ENCODE results near the gene LAX1.
"Not testable (repeated sequence)": the region's sequence is repeated elsewhere in the genome, so short reads cannot be mapped to it uniquely, and the experiment has no call there.

Gene LAX1

GRCh38 chr1:203754455-203754864, 10.5 kb upstream of the LAX1 start:
- Histone ChIP-seq H2AFZ (ENCODE audit: low read depth, low read length) (no peak overlapping the region), H3K9me3 (ENCODE audit: low read length) (no peaks in the 10 kb centered on the region), H3K36me3 (ENCODE audit: insufficient read depth, low read length) (no peaks in the 10 kb centered on the region), H3K4me3 (ENCODE audit: low read length) (no peak overlapping the region), H3K4me1 (ENCODE audit: insufficient read depth, low read length) (no peaks in the 10 kb centered on the region), H3K27me3 (ENCODE audit: insufficient read depth, low read length) (no peaks in the 10 kb centered on the region)

GRCh38 chr1:203756036-203756435, 8.9 kb upstream of the LAX1 start:
- H3K4me3 ChIP-seq (ENCODE audit: low read length): no peak overlapping the region
- no peaks in the 10 kb centered on the region for H3K9me3 ChIP-seq (ENCODE audit: low read length)
- H2AFZ ChIP-seq (ENCODE audit: low read depth, low read length): no peak overlapping the region
- peaks cover 11% of the 10 kb centered on the region for H3K4me1 ChIP-seq (ENCODE audit: insufficient read depth, low read length)
- H3K36me3 ChIP-seq (ENCODE audit: insufficient read depth, low read length): no peaks in the 10 kb centered on the region
- H3K27me3 ChIP-seq (ENCODE audit: insufficient read depth, low read length): no peaks in the 10 kb centered on the region

GRCh38 chr1:203758749-203759148, 6.2 kb upstream of the LAX1 start:
- not testable (repeated sequence) for H3K9me3 ChIP-seq (ENCODE audit: low read length); H3K4me3 ChIP-seq (ENCODE audit: low read length); H3K36me3 ChIP-seq (ENCODE audit: insufficient read depth, low read length); H2AFZ ChIP-seq (ENCODE audit: low read depth, low read length); H3K27me3 ChIP-seq (ENCODE audit: insufficient read depth, low read length)
- H3K4me1 ChIP-seq (ENCODE audit: insufficient read depth, low read length): peaks cover 11% of the 10 kb centered on the region

- Histone ChIP-seq H3K9me3 (ENCODE audit: low read length) (no peaks in the 10 kb centered on the region), H3K27me3 (ENCODE audit: insufficient read depth, low read length) (no peaks in the 10 kb centered on the region), H3K36me3 (ENCODE audit: insufficient read depth, low read length) (no peaks in the 10 kb centered on the region), H2AFZ (ENCODE audit: low read depth, low read length) (no peak overlapping the region), H3K4me1 (ENCODE audit: insufficient read depth, low read length) (peaks cover 11% of the 10 kb centered on the region), H3K4me3 (ENCODE audit: low read length) (no peak overlapping the region)
Measured at GRCh38 chr1:203760506-203760905, 4.5 kb upstream of the LAX1 start.

GRCh38 chr1:203761958-203762357, 3.0 kb upstream of the LAX1 start:
- H3K9me3 ChIP-seq (ENCODE audit: low read length); H3K27me3 ChIP-seq (ENCODE audit: insufficient read depth, low read length); H3K36me3 ChIP-seq (ENCODE audit: insufficient read depth, low read length); H2AFZ ChIP-seq (ENCODE audit: low read depth, low read length); H3K4me3 ChIP-seq (ENCODE audit: low read length): not testable (repeated sequence)
- peaks cover 11% of the 10 kb centered on the region for H3K4me1 ChIP-seq (ENCODE audit: insufficient read depth, low read length)

- Histone ChIP-seq H3K36me3 (ENCODE audit: insufficient read depth, low read length) (no peaks in the 10 kb centered on the region), H3K4me3 (ENCODE audit: low read length) (no peak overlapping the region), H3K9me3 (ENCODE audit: low read length) (no peaks in the 10 kb centered on the region), H2AFZ (ENCODE audit: low read depth, low read length) (no peak overlapping the region), H3K27me3 (ENCODE audit: insufficient read depth, low read length) (peaks cover 3% of the 10 kb centered on the region), H3K4me1 (ENCODE audit: insufficient read depth, low read length) (peaks cover 11% of the 10 kb centered on the region)
Measured at GRCh38 chr1:203763505-203763904, 1.5 kb upstream of the LAX1 start.

GRCh38 chr1:203764105-203765028, 616 bp upstream of the LAX1 start:
- no peaks in the 10 kb centered on the region for H3K36me3 ChIP-seq (ENCODE audit: insufficient read depth, low read length)
- no peak overlapping the region for H2AFZ ChIP-seq (ENCODE audit: low read depth, low read length)
- H3K4me1 ChIP-seq (ENCODE audit: insufficient read depth, low read length): peaks cover 11% of the 10 kb centered on the region
- peaks cover 3% of the 10 kb centered on the region for H3K27me3 ChIP-seq (ENCODE audit: insufficient read depth, low read length)
- H3K9me3 ChIP-seq (ENCODE audit: low read length): no peaks in the 10 kb centered on the region
- no peak overlapping the region for H3K4me3 ChIP-seq (ENCODE audit: low read length)

- H3K9me3 ChIP-seq (ENCODE audit: low read length): no peaks in the 10 kb centered on the region
- H3K4me1 ChIP-seq (ENCODE audit: insufficient read depth, low read length): peaks cover 2% of the 10 kb centered on the region
- no peaks in the 10 kb centered on the region for H3K36me3 ChIP-seq (ENCODE audit: insufficient read depth, low read length)
- no peak overlapping the region for H3K4me3 ChIP-seq (ENCODE audit: low read length)
- H3K27me3 ChIP-seq (ENCODE audit: insufficient read depth, low read length): peaks cover 3% of the 10 kb centered on the region
- H2AFZ ChIP-seq (ENCODE audit: low read depth, low read length): no peak overlapping the region
Measured at GRCh38 chr1:203768256-203768655, 3.3 kb downstream of the LAX1 start.

- peaks cover 3% of the 10 kb centered on the region for H3K27me3 ChIP-seq (ENCODE audit: insufficient read depth, low read length)
- no peak overlapping the region for H2AFZ ChIP-seq (ENCODE audit: low read depth, low read length)
- no peak overlapping the region for H3K4me3 ChIP-seq (ENCODE audit: low read length)
- H3K4me1 ChIP-seq (ENCODE audit: insufficient read depth, low read length): peaks cover 2% of the 10 kb centered on the region
- no peaks in the 10 kb centered on the region for H3K36me3 ChIP-seq (ENCODE audit: insufficient read depth, low read length)
- no peaks in the 10 kb centered on the region for H3K9me3 ChIP-seq (ENCODE audit: low read length)
Measured at GRCh38 chr1:203769505-203770343, 4.7 kb downstream of the LAX1 start.

GRCh38 chr1:203771901-203772301, 6.9 kb downstream of the LAX1 start:
- H3K4me3 ChIP-seq (ENCODE audit: low read length): no peak overlapping the region
- peaks cover 2% of the 10 kb centered on the region for H3K4me1 ChIP-seq (ENCODE audit: insufficient read depth, low read length)
- no peaks in the 10 kb centered on the region for H3K27me3 ChIP-seq (ENCODE audit: insufficient read depth, low read length)
- H3K36me3 ChIP-seq (ENCODE audit: insufficient read depth, low read length): no peaks in the 10 kb centered on the region
- no peaks in the 10 kb centered on the region for H3K9me3 ChIP-seq (ENCODE audit: low read length)
- H2AFZ ChIP-seq (ENCODE audit: low read depth, low read length): no peak overlapping the region

GRCh38 chr1:203772836-203773235, 7.9 kb downstream of the LAX1 start:
- H2AFZ ChIP-seq (ENCODE audit: low read depth, low read length): no peak overlapping the region
- no peaks in the 10 kb centered on the region for H3K36me3 ChIP-seq (ENCODE audit: insufficient read depth, low read length)
- no peak overlapping the region for H3K4me3 ChIP-seq (ENCODE audit: low read length)
- H3K4me1 ChIP-seq (ENCODE audit: insufficient read depth, low read length): peaks cover 2% of the 10 kb centered on the region
- no peaks in the 10 kb centered on the region for H3K9me3 ChIP-seq (ENCODE audit: low read length)
- H3K27me3 ChIP-seq (ENCODE audit: insufficient read depth, low read length): no peaks in the 10 kb centered on the region

- H3K4me1 ChIP-seq (ENCODE audit: insufficient read depth, low read length): no peaks in the 10 kb centered on the region
- no peak overlapping the region for H3K4me3 ChIP-seq (ENCODE audit: low read length)
- no peaks in the 10 kb centered on the region for H3K36me3 ChIP-seq (ENCODE audit: insufficient read depth, low read length)
- no peak overlapping the region for H2AFZ ChIP-seq (ENCODE audit: low read depth, low read length)
- H3K9me3 ChIP-seq (ENCODE audit: low read length): no peaks in the 10 kb centered on the region
- no peaks in the 10 kb centered on the region for H3K27me3 ChIP-seq (ENCODE audit: insufficient read depth, low read length)
Measured at GRCh38 chr1:203776636-203777035, 11.7 kb downstream of the LAX1 start.

GRCh38 chr1:203777596-203777995, 12.6 kb downstream of the LAX1 start:
- Histone ChIP-seq H3K9me3 (ENCODE audit: low read length) (no peaks in the 10 kb centered on the region), H3K4me3 (ENCODE audit: low read length) (no peak overlapping the region), H3K36me3 (ENCODE audit: insufficient read depth, low read length) (no peaks in the 10 kb centered on the region), H3K4me1 (ENCODE audit: insufficient read depth, low read length) (no peaks in the 10 kb centered on the region), H3K27me3 (ENCODE audit: insufficient read depth, low read length) (no peaks in the 10 kb centered on the region), H2AFZ (ENCODE audit: low read depth, low read length) (no peak overlapping the region)

All from neuron (in vitro differentiated cells).